OCI-LY3 (cell line): ENCODE results near the gene BAZ1B.

ENCODE experiments used
- EZH2phosphoT487 ChIP-seq: fragments of 200-600 bp; shearing (Covaris generic); IDR thresholded peaks from 2 replicates; pipeline ENCODE4 v1.6.1; 2018; ENCODE audit warnings: antibody characterized with exemption, mixed run types, low read depth
- TF ChIP-seq, protein P1 (sequence below): fragments of 200-600, 300-600 bp; sonication (generic); IDR thresholded peaks from 2 replicates; pipeline ENCODE4 v1.5.1; 2014; ENCODE audit warnings: antibody characterized with exemption, low read length, low read depth

DNA sequence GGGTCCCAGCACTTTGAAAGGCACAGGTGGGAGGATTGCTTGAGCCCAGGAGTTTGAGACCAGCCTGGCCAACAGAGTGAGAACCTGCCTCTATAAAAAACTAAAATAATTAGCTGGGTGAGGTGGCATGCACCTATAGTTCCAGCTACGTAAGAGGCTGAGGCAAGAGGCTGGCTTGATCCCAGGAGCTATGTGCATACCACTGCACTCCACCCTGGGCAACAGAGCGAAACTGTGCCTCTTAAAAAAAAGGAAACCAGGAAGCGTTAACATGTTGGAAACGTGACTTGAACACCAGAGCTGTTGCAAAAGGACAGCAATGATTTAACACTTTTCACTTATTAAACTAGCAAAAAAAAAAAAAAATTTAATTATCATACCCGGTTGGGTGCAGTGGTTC lies 12.6 kb downstream of the BAZ1B start:
- TF ChIP-seq, protein P1, sequence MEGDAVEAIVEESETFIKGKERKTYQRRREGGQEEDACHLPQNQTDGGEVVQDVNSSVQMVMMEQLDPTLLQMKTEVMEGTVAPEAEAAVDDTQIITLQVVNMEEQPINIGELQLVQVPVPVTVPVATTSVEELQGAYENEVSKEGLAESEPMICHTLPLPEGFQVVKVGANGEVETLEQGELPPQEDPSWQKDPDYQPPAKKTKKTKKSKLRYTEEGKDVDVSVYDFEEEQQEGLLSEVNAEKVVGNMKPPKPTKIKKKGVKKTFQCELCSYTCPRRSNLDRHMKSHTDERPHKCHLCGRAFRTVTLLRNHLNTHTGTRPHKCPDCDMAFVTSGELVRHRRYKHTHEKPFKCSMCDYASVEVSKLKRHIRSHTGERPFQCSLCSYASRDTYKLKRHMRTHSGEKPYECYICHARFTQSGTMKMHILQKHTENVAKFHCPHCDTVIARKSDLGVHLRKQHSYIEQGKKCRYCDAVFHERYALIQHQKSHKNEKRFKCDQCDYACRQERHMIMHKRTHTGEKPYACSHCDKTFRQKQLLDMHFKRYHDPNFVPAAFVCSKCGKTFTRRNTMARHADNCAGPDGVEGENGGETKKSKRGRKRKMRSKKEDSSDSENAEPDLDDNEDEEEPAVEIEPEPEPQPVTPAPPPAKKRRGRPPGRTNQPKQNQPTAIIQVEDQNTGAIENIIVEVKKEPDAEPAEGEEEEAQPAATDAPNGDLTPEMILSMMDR: no peak
- TF ChIP-seq EZH2phosphoT487: no peak
